Gastroesophageal sphincter (tissue), 4 donors: ENCODE data around the gene AGTRAP. TPM values are rescaled to one million over a fixed set of nuclear protein-coding genes. Genes with fewer than 3 reads are reported as not detected.

ENCODE experiments used
- ATAC-seq: fragments of 150-250 bp; one replicate; pipeline ENCODE4 v1.9.1; 2016; ENCODE audit warnings: mild to moderate bottlenecking, moderate library complexity
- H3K27ac ChIP-seq, 4 donors: fragments of 200-600 bp; sonication (generic) in 3 of 4; 1 replicate in 3 of 4; 2 replicates in 1 of 4; pipeline ENCODE4 v1.5.1; 2016 to 2019
- H3K27me3 ChIP-seq: fragments of 200-600 bp; sonication (generic); one replicate; pipeline ENCODE4 v1.5.1; 2019
- H3K36me3 ChIP-seq, 2 donors: fragments of 200-600 bp; sonication (generic); one replicate each; pipeline ENCODE4 v1.5.1; 2019; ENCODE audit warnings: control low read depth in 1 of 2
- H3K4me1 ChIP-seq, 3 donors: fragments of 200-600 bp; sonication (generic); 1 replicate in 2 of 3; 2 replicates in 1 of 3; pipeline ENCODE4 v1.5.1; 2016 to 2019; ENCODE audit warnings: control low read depth in 2 of 3
- H3K4me3 ChIP-seq, 2 donors: fragments of 200-600 bp; sonication (generic); one replicate each; pipeline ENCODE4 v1.5.1; 2019; ENCODE audit warnings: mild to moderate bottlenecking in 1 of 2, moderate library complexity in 1 of 2
- H3K9me3 ChIP-seq, 3 donors: fragments of 200-600 bp; sonication (generic); one replicate each; pipeline ENCODE4 v1.5.1; 2017 to 2019; ENCODE audit warnings: control low read depth in 2 of 3
- CTCF ChIP-seq, 4 experiments: fragments of 200-600 bp in 2 of 4; fragments of 450-650 bp in 2 of 4; sonication (generic) in 1 of 4; IDR thresholded peaks; one replicate each; pipeline ENCODE4 v1.5.1; 2017 to 2019; ENCODE audit warnings: antibody characterized with exemption in 4 of 4, mild to moderate bottlenecking in 2 of 4, moderate library complexity in 2 of 4
- EP300 ChIP-seq: sonication (generic); formaldehyde crosslinking; IDR thresholded peaks from one replicate; pipeline ENCODE4 v1.6.1; 2017; ENCODE audit warnings: antibody characterized with exemption, mild to moderate bottlenecking
- POLR2A ChIP-seq, 2 donors: fragments of 450-650 bp; IDR thresholded peaks; one replicate each; pipeline ENCODE4 v1.6.1; 2017; ENCODE audit warnings: antibody characterized with exemption in 2 of 2, mild to moderate bottlenecking in 2 of 2, moderate library complexity in 1 of 2
- POLR2AphosphoS5 ChIP-seq: sonication (generic); formaldehyde crosslinking; IDR thresholded peaks from one replicate; pipeline ENCODE4 v1.6.1; 2017; ENCODE audit warnings: antibody characterized with exemption
- WGBS, 2 donors: methylation state at CpG; one replicate each; pipeline ENCODE4 v1.1.5; 2018; ENCODE audit warnings: low coverage in 1 of 2; 5-methylcytosine and 5-hydroxymethylcytosine counted together
- total RNA-seq, 4 donors: library from RNA; depleted of rRNA; stranded (reverse); fragments of >200 nt; gene quantifications; one replicate each; pipeline ENCODE4 v1.1.0, GENCODE V29; 2016

The AGTRAP gene
- total RNA-seq, 4 donors from 2014 or later = 32.2 to 56.4 (median 40.5) TPM

DNA sequence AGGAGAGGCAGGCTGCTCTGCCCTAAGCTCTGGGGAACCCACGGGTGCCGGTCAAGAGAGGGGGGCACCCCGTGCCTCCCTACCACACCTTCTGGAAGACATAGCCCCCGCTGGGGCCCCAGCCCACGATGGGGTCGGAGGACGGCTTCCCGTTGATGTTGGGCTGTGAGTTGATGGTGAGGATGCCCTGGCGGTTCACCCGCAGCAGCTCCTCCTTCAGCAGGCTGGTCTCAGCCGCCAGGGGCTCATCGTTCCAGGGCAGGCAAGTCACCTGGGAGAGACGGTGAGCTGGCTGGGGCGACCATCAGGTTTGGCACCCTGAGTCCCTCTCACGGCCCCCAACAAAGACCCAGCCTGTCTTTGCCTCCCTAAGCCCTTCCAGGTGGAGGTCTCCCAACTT, 57.9 kb downstream of the AGTRAP start:
- TF ChIP-seq EP300 (no peak), CTCF (IDR thresholded peaks at IDR 0.05) (no peak), POLR2AphosphoS5 (no peak), POLR2A (IDR thresholded peaks at IDR 0.05) (no peak)
- Histone ChIP-seq H3K9me3 (no peaks in the 10 kb centered on the region), H3K4me3 (no peak overlapping the region), H3K4me1 (peaks cover 0 to 46% (median 31%) of the 10 kb centered on the region in 3 donors), H3K27me3 (no peaks in the 10 kb centered on the region), H3K36me3 (peaks cover 0 to 76% of the 10 kb centered on the region in 2 donors), H3K27ac (peak overlapping the region in 2 of 4 donors; percentile 6 to 48)
- no peak for ATAC-seq
- WGBS, 2 donors = 100% methylated on average over 3 of the region's 15 CpGs; no CpG with 5 or more reads in 1 of the 2 donors

DNA sequence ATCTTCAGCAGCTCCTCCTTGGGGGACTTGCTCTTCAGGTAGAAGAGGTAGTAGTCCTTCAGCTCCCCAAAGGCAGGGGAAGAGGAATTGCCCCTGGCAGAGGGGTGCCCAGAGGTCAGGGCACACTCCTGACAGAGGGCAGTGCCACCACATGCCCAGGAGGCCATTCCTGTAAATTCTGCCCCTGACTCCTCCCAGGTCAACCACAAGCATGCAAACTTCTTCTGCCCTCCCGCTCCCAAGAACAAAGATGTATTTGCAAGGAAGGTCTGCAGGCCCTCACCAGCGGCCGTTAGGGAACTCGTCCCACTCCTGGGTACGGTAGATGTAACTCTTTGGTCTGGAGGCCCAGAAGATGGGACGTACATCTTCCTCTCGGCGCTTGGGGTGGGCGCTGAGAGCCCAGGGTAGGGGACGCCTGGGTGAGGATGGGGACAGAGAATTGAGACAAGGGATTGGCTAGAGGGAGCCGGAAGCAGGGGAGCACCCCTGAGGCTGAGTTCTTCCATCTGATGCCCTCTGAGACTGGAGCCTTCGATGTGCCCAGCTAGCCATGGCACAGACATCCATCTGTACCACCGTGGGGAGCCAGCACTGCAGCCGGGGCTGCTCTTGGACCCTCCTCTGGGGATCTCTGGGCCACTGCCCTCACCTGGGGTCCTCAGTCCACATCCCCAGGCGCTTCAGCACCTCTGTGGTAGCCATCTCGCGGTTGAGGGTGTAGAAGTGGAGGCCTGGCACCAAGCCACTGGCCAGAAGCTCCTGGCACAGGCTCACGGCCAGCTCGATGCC, 58.7 kb downstream of the AGTRAP start:
- Histone ChIP-seq H3K27me3 (no peaks in the 10 kb centered on the region), H3K27ac (peak overlapping the region in 2 of 4 donors; percentile 6 to 48), H3K36me3 (peaks cover 0 to 78% of the 10 kb centered on the region in 2 donors), H3K9me3 (no peaks in the 10 kb centered on the region), H3K4me3 (no peak overlapping the region), H3K4me1 (peaks cover 0 to 38% (median 23%) of the 10 kb centered on the region in 3 donors)
- WGBS, 2 donors = 85 to 100% methylated on average over 1 to 7 of the region's 19 CpGs
- TF ChIP-seq CTCF (IDR thresholded peaks at IDR 0.05) (no peak), EP300 (no peak), POLR2A (IDR thresholded peaks at IDR 0.05) (no peak), POLR2AphosphoS5 (no peak)
- ATAC-seq = no peak

GRCh38 chr1:11795238-11795890, 59.4 kb downstream of the AGTRAP start:
- Histone ChIP-seq H3K27me3 (no peaks in the 10 kb centered on the region), H3K27ac (peak overlapping the region in 2 of 4 donors; percentile 0 to 13), H3K4me3 (no peak overlapping the region), H3K9me3 (no peaks in the 10 kb centered on the region), H3K4me1 (peaks cover 0 to 31% (median 17%) of the 10 kb centered on the region in 3 donors), H3K36me3 (peaks cover 0 to 78% of the 10 kb centered on the region in 2 donors)
- TF ChIP-seq CTCF (IDR thresholded peaks at IDR 0.05) = no peak
- TF ChIP-seq POLR2A (IDR thresholded peaks at IDR 0.05) = no peak
- TF ChIP-seq EP300 = no peak
- no peak for TF ChIP-seq POLR2AphosphoS5
- ATAC-seq = no peak
- WGBS, 2 donors = 84 to 88% methylated on average over 4 to 11 of the region's 14 CpGs

DNA sequence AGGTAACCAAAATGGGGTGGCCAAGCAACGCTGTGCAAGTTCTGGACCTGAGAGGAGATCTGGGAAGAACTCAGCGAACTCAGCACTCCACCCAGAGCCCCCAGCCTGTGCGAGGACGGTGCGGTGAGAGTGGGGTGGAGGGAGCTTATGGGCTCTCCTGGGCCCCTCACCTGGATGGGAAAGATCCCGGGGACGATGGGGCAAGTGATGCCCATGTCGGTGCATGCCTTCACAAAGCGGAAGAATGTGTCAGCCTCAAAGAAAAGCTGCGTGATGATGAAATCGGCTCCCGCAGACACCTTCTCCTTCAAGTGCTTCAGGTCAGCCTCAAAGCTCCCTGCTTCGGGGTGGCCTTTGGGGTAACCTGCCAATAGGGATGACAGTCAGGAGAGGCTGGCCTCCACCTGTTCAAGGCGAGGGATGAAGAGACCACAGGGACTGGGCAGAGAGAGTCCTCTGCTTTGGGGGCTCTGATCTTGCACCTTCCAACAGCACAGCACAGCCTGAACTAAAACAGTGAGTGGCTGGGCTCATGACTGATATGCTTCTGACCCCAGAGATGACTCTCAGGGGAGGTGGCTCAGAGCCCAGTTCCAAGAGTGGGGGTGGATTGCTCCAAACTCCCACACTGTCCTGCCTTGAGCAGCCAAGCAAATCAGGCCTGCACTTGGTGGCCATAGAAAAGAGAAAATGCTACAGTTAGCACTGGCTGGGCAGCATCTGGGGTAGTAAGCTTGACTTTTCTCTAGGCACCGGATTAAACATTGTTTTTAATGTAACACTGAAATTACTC, 60.3 kb downstream of the AGTRAP start:
- H3K9me3 ChIP-seq = no peaks in the 10 kb centered on the region
- H3K4me3 ChIP-seq = no peak overlapping the region
- 90 to 94% methylated on average over 8 to 11 of the region's 15 CpGs for WGBS, 2 donors
- no peak for TF ChIP-seq POLR2A (IDR thresholded peaks at IDR 0.05)
- no peak for TF ChIP-seq EP300
- TF ChIP-seq POLR2AphosphoS5 = no peak
- no peak for TF ChIP-seq CTCF (IDR thresholded peaks at IDR 0.05)
- peaks cover 0 to 86% of the 10 kb centered on the region in 2 donors for H3K36me3 ChIP-seq
- H3K4me1 ChIP-seq = peaks cover 0 to 31% (median 10%) of the 10 kb centered on the region in 3 donors
- H3K27me3 ChIP-seq = no peaks in the 10 kb centered on the region
- no peak for ATAC-seq
- peak overlapping the region in 3 of 4 donors; percentile 0 to 37 (median 13) for H3K27ac ChIP-seq
